Mucosa of rectum (tissue), 2 donors: ENCODE measurements around the gene IL22RA1.

ENCODE experiments used
- H3K27ac ChIP-seq, 2 donors: one replicate each; pipeline ENCODE4 v1.7.0; 2013; ENCODE audit warnings: inconsistent platforms in 2 of 2, low read depth in 2 of 2, low read length in 2 of 2
- H3K27me3 ChIP-seq, 2 donors: one replicate each; pipeline ENCODE4 v1.7.0; 2013; ENCODE audit warnings: low read length in 2 of 2; ENCODE audit not compliant: control insufficient read depth in 2 of 2, insufficient read depth in 2 of 2
- H3K36me3 ChIP-seq, 2 donors: one replicate each; pipeline ENCODE4 v1.7.0; 2013; ENCODE audit warnings: low read length in 2 of 2; ENCODE audit not compliant: control insufficient read depth in 2 of 2, insufficient read depth in 2 of 2
- H3K4me1 ChIP-seq, 2 donors: one replicate each; pipeline ENCODE4 v1.7.0; 2013; ENCODE audit warnings: low read length in 2 of 2, mild to moderate bottlenecking in 1 of 2; ENCODE audit not compliant: control insufficient read depth in 2 of 2, insufficient read depth in 2 of 2
- H3K4me3 ChIP-seq, 2 donors: one replicate each; pipeline ENCODE4 v1.7.0; 2013; ENCODE audit warnings: low read length in 2 of 2
- H3K9ac ChIP-seq, 2 donors: one replicate each; pipeline ENCODE4 v1.7.0; 2013; ENCODE audit warnings: low read length in 2 of 2, low read depth in 1 of 2, mild to moderate bottlenecking in 1 of 2
- H3K9me3 ChIP-seq, 2 donors: one replicate each; pipeline ENCODE4 v1.7.0; 2013; ENCODE audit warnings: low read length in 2 of 2; ENCODE audit not compliant: control insufficient read depth in 2 of 2
- donor health status: healthy.
- donor health status: Normal muscosa, but diverticular disease.

IL22RA1 gene

DNA sequence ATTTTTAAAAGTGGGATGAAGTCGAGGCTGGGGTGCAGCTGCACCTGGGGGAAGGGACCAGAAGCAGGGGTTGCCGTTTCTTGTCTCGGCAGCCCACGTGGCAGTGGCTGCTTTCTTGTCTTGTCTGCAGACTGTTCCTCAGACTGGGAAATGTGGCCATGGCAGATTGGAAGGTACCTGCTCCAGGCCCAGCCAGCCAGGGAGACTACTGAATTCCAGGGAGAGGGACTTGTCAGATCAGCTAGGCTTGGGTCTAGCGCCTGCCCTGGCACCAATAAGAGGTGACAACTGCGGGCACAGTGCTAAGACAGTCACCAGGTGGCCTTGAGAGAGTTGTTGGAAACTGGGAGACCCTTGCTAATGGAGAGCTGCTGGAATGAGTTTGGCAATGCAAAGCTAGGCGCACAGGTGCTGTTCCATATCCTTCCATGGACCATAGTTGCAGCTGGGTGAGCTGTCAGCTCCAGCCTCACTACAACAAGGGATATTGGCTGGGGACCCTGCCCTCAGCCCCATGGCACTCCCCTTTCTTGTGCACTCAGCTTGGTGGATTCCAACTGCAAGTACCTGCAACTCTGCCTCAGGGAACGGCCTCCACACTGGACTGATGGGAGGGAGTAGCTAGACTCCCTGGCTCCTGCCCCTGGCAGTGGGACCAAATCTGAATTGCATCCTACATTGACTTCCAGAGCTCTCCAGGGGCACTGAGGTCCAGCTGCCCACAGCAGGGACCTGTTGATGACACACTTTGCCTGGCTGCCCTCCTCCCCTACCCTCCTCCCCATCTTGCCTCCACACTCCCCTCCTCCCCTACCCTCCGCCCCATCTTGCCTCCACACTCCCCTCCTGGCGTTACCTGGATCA is 9.9 kb upstream of the IL22RA1 start:
- Histone ChIP-seq H3K4me3 (no peak overlapping the region), H3K9me3 (no peaks in the 10 kb centered on the region), H3K9ac (no peak overlapping the region), H3K36me3 (peaks cover under 1 to 2% of the 10 kb centered on the region in 2 donors), H3K27me3 (no peaks in the 10 kb centered on the region), H3K4me1 (peaks cover 10 to 22% of the 10 kb centered on the region in 2 donors), H3K27ac (no peak overlapping the region)

DNA sequence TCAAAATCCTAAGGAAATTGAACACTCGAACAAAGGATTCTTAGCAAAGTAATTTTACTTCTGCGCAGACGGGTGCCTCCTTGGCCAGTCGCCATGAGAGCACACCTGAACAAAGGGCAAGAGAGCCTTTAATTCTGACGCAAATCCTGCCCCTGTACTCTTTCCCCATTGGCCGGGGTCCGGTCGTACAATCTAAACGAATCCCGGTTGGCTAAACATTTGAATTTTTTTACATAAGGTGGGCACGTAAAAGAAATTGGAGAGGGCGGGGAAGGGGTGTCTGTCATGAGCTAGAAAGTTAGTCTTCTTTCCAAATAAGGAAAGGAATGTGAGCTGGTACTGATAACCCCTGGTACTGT is 8.2 kb upstream of the IL22RA1 start:
- Histone ChIP-seq H3K27ac (peak overlapping the region; percentile 79 to 84), H3K4me3 (peak overlapping the region; percentile 1 to 56)

GRCh38 chr1:24150234-24151174 is 7.6 kb upstream of the IL22RA1 start:
- no peaks in the 10 kb centered on the region for H3K9me3 ChIP-seq
- peak overlapping the region; percentile 65 to 74 for H3K9ac ChIP-seq
- H3K27me3 ChIP-seq = no peaks in the 10 kb centered on the region
- H3K27ac ChIP-seq = peak overlapping the region; percentile 79 to 84
- H3K4me3 ChIP-seq = peak overlapping the region; percentile 58 to 70
- peaks cover 10 to 22% of the 10 kb centered on the region in 2 donors for H3K4me1 ChIP-seq
- H3K36me3 ChIP-seq = no peaks in the 10 kb centered on the region

More for the DNA sequence above, 8.2 kb upstream of the IL22RA1 start:
- peaks cover 10 to 22% of the 10 kb centered on the region in 2 donors for H3K4me1 ChIP-seq
- H3K36me3 ChIP-seq = no peaks in the 10 kb centered on the region
- H3K9ac ChIP-seq = peak overlapping the region in 1 of 2 donors; percentile 74
- H3K9me3 ChIP-seq = no peaks in the 10 kb centered on the region
- H3K27me3 ChIP-seq = no peaks in the 10 kb centered on the region

DNA sequence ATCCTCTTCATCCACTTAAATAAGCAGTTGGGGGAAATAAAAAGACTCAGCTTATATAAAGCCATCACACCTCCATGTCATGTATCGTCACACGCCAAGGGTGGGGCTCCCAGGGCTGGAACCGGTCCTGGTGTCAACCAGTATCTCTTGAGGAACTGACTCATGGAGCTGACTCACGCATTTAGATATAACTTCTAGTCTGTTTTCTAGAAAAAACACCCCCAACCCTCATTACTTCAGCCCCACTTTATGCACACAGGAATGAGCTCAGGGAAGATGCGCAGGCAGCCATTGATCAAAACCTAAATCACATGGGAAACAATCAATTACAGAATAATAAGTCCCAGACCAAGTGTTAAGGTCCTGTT is 6.9 kb upstream of the IL22RA1 start:
- Histone ChIP-seq H3K27me3 (no peaks in the 10 kb centered on the region), H3K4me1 (peaks cover 10 to 17% of the 10 kb centered on the region in 2 donors), H3K27ac (peak overlapping the region; percentile 79 to 84), H3K4me3 (peak overlapping the region; percentile 58 to 70), H3K9me3 (no peaks in the 10 kb centered on the region), H3K9ac (peak overlapping the region; percentile 65 to 74), H3K36me3 (no peaks in the 10 kb centered on the region)

GRCh38 chr1:24147816-24148215 is 4.9 kb upstream of the IL22RA1 start:
- no peak overlapping the region for H3K9ac ChIP-seq
- no peak overlapping the region for H3K27ac ChIP-seq
- H3K36me3 ChIP-seq = no peaks in the 10 kb centered on the region
- no peaks in the 10 kb centered on the region for H3K27me3 ChIP-seq
- no peak overlapping the region for H3K4me3 ChIP-seq
- H3K4me1 ChIP-seq = peaks cover 15 to 32% of the 10 kb centered on the region in 2 donors
- H3K9me3 ChIP-seq = no peaks in the 10 kb centered on the region

DNA sequence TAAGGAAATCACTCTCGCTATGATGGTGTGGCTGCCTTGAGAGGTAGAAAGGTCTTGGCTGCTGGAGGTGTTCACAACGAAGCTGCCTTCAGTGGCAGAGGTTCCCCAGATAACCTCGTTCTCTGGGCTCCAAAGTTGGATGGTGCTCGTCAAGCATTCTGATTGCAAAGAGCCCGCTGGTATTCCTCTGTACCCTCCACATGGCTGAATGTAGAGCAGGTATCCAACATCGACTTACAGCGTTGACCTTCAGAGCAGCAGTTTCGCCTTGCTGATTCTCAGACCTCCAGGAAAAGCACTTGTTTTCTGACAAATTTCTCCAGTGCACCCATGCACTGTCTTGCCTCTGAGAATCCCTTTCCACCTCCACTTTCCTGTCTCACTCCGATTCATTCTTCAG is 4.3 kb upstream of the IL22RA1 start:
- Histone ChIP-seq H3K9ac (no peak overlapping the region), H3K9me3 (no peaks in the 10 kb centered on the region), H3K4me1 (peaks cover 15 to 32% of the 10 kb centered on the region in 2 donors), H3K27me3 (no peaks in the 10 kb centered on the region), H3K36me3 (no peaks in the 10 kb centered on the region), H3K4me3 (no peak overlapping the region), H3K27ac (no peak overlapping the region)

DNA sequence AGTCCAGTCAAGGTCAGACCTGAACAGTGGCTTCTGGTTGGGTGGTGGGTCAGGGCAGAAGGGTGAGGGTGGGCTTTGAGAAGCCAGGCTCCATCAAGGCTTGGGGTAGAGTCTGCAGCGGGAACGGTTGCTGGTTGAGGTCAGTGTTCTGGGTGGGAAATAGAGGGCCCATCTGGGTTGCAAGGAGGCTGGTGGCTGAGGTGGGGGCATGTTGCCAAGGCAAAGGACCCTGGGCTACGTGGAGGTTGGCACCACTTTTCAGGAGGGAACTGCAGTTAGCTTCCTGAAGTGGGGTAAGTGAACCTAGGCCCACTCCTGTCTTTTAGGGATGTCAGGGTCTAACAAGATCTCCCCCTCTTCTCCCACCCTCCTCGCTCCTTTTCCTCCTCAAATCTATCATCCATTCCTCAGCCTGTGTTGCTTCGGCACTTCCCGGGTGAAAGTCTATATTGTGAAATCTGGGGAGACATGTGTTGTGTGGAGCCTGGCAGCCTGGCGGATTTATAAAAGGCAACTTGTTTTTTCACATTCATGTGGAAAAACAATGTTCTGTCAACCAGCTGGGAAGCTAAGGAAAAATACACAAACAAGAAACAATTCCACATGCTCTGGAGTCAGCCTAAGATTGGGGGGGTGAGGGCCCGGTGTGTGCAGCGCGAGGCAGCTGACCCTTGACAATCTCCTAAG is 1.5 kb downstream of the IL22RA1 start:
- Histone ChIP-seq H3K27me3 (no peaks in the 10 kb centered on the region), H3K4me3 (peak overlapping the region; percentile 12 to 85), H3K9ac (peak overlapping the region in 1 of 2 donors; percentile 75), H3K36me3 (no peaks in the 10 kb centered on the region), H3K4me1 (peaks cover 5 to 19% of the 10 kb centered on the region in 2 donors), H3K9me3 (no peaks in the 10 kb centered on the region), H3K27ac (no peak overlapping the region)

DNA sequence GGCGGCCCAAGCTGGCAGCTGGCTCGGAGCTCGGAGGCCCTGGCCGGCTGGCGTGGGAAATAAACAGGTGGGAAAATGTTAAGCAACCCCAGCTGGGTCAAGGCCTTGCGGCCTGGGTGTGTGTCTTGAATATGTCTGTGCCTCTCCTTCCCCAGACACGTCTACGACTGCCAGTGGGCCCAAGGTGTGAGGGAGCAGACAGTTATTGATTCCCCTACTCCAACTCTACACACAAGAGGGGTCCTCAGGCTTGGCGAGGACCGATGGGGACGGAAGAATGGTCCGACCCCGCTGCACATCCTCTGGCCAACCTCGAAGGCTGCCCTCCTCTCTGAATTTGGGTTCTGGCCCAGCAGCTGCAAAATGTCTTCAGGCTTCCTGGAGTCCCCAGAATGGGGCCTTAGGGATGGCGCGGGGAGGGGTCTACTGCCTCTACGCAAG is 2.2 kb downstream of the IL22RA1 start:
- H3K36me3 ChIP-seq = no peaks in the 10 kb centered on the region
- no peak overlapping the region for H3K9ac ChIP-seq
- H3K27ac ChIP-seq = no peak overlapping the region

DNA sequence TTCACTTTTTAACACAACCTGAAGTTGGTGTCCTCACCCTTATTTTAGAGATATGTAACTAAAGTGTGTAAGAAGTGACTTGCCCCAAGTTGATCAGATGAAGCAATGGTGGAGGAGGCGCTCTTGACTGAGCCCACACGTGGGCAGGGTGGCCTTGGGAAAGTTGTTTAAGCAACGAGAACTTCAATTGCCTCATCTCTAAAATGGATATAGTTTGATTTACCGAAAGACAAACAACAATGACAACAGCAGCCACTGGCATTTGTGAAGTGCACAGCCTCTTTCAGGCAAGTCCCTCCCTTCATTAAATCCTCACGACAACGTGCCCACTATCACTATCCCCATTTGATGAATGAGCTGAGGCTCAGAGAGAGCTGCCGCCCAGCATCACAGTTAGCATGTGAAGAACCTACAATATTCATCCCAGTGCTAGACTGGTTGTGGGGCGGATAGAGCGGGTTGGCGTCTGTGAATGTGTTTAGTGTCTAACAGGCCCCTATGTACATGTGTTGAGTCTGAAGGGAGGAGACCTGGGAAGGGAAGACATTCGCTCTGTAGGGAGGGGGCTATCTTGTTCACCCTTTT is 3.0 kb downstream of the IL22RA1 start:
- peaks cover 0 to 3% of the 10 kb centered on the region in 2 donors for H3K36me3 ChIP-seq
- H3K9ac ChIP-seq = no peak overlapping the region
- no peaks in the 10 kb centered on the region for H3K9me3 ChIP-seq
- H3K4me1 ChIP-seq = peaks cover 5 to 19% of the 10 kb centered on the region in 2 donors
- H3K27me3 ChIP-seq = no peaks in the 10 kb centered on the region
- no peak overlapping the region for H3K4me3 ChIP-seq
- H3K27ac ChIP-seq = no peak overlapping the region

More for the DNA sequence above, 2.2 kb downstream of the IL22RA1 start:
- Histone ChIP-seq H3K4me1 (peaks cover 5 to 19% of the 10 kb centered on the region in 2 donors), H3K9me3 (no peaks in the 10 kb centered on the region), H3K4me3 (no peak overlapping the region), H3K27me3 (no peaks in the 10 kb centered on the region)
